ENCODE measurements around the gene CORO2B. TPM values are rescaled to one million over a fixed set of nuclear protein-coding genes. Genes with fewer than 3 reads are reported as not detected.

CORO2B gene
- total and polyA plus RNA-seq, 8 donors = 3.0 to 27.7 (median 21.0) TPM

DNA sequence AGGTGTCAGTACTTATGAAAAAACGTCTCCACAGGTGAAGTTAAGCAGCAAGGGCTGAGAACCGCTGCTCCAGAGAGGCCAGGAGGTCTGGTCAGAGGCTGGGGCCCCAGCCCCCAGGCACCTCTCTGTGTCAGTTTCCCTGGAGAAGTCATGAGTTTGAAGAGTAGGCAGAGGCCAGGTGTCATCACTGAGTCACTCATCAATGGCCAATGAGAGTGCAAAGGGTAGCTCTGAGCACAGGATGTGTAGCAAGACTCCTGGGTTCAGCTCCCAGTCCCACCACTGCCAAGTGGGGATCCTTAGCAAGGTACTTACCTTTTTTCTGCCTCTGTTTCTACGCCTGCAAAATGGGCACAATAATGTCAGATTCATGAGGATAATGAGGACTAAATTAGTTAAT lies 47.9 kb downstream of the CORO2B start:
- H3K36me3 ChIP-seq = no peaks in the 10 kb centered on the region
- DNase-seq (no peak), ATAC-seq (no peak)
- no peak overlapping the region for H3K27ac ChIP-seq
- H3K9me3 ChIP-seq = no peaks in the 10 kb centered on the region
- H3K4me1 ChIP-seq = no peaks in the 10 kb centered on the region
- H3K4me3 ChIP-seq = no peak overlapping the region
- no peaks in the 10 kb centered on the region for H3K27me3 ChIP-seq
- TF ChIP-seq, protein P1, sequence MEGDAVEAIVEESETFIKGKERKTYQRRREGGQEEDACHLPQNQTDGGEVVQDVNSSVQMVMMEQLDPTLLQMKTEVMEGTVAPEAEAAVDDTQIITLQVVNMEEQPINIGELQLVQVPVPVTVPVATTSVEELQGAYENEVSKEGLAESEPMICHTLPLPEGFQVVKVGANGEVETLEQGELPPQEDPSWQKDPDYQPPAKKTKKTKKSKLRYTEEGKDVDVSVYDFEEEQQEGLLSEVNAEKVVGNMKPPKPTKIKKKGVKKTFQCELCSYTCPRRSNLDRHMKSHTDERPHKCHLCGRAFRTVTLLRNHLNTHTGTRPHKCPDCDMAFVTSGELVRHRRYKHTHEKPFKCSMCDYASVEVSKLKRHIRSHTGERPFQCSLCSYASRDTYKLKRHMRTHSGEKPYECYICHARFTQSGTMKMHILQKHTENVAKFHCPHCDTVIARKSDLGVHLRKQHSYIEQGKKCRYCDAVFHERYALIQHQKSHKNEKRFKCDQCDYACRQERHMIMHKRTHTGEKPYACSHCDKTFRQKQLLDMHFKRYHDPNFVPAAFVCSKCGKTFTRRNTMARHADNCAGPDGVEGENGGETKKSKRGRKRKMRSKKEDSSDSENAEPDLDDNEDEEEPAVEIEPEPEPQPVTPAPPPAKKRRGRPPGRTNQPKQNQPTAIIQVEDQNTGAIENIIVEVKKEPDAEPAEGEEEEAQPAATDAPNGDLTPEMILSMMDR (IDR thresholded peaks at IDR 0.05) = no peak
- intact Hi-C loops (cut with DNase I) = no loop called here

DNA sequence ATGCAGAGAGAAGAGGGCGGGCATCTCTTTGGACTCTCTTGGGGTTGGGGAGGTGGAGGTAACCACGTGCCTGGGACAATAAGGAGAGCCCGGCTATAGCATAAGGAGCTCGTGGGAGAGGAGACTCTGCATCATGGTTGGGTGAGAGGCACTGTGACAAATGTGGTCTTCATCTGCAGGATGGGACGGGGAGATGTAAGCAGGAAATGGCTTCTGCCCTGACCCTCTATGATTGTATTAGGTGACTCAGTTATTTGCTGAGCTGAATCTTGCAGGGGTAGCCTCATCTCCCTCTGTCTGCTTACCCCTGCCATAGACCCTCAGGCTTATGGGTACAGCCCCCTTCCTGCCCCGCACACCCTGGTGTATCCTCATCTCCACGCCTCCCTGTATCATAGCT lies 48.7 kb downstream of the CORO2B start:
- intact Hi-C loops (cut with DNase I) = no loop called here
- no peak for ATAC-seq
- Histone ChIP-seq H3K27ac (no peak overlapping the region), H3K36me3 (no peaks in the 10 kb centered on the region), H3K4me1 (no peaks in the 10 kb centered on the region), H3K9me3 (no peaks in the 10 kb centered on the region), H3K27me3 (no peaks in the 10 kb centered on the region), H3K4me3 (no peak overlapping the region)
- TF ChIP-seq, protein P1 (IDR thresholded peaks at IDR 0.05) = no peak
- no peak for DNase-seq

DNA sequence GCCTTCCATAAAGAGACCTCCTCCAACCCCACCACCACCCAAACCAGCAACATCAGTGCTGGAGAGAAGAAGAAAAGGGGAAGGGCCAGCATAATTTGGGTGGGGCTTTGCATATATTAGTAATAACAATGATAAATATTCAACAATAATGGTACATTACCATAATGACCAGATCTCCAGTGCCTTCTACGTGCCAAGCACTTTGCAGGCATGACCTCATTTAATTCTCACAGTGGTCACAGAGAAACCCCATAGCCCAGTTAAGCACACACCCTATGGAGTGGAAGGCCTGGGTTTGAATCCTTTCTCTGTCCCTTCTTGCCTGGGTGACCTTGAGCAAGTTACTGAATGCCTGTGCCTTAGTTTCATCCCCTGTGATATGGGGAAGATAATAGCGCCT lies 49.2 kb downstream of the CORO2B start:
- Histone ChIP-seq H3K4me3 (no peak overlapping the region), H3K36me3 (no peaks in the 10 kb centered on the region), H3K4me1 (no peaks in the 10 kb centered on the region), H3K9me3 (no peaks in the 10 kb centered on the region), H3K27ac (no peak overlapping the region), H3K27me3 (no peaks in the 10 kb centered on the region)
- intact Hi-C loops (cut with DNase I) = no loop called here
- TF ChIP-seq, protein P1 (IDR thresholded peaks at IDR 0.05) = no peak
- no peak for DNase-seq
- ATAC-seq = no peak

DNA sequence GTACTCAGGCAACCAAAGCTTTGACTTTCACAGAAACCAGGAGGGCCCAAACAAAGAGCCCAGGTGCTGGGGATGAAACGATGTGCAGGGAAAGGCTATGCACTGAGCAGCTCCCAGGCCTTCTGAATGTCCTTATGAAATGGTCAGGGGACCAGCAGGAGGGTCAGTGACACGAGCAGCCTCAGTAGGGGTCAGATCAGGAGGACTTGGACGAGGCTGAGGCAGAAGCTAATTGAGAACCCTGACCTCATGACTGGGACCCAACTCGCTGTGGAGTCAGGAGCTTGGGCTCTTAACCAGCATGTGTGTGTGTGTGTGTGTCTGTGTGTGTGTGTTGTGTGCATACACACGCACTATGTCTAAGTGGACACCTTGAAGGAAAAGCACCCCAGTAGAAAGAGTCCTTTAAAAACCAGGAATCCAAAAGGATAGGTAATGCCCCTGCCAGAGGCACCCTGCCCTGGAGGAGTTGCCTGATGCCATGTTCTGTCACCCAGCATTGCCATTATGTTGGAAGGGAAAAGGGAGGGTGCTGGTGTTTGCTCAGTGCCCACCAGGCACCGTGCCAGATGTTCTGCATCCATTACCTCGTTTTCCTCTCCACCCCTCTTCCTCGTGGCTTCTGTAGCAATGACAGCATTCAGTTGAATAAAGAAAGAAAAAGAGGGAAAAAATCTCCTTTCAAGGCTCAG lies 50.9 kb downstream of the CORO2B start:
- TF ChIP-seq, protein P1 (IDR thresholded peaks at IDR 0.05) = no peak
- no peaks in the 10 kb centered on the region for H3K4me1 ChIP-seq
- no peaks in the 10 kb centered on the region for H3K36me3 ChIP-seq
- intact Hi-C loops (cut with DNase I) = no loop called here
- H3K27me3 ChIP-seq = no peaks in the 10 kb centered on the region
- no peak overlapping the region for H3K27ac ChIP-seq
- no peaks in the 10 kb centered on the region for H3K9me3 ChIP-seq
- H3K4me3 ChIP-seq = no peak overlapping the region
- DNase-seq (no peak), ATAC-seq (no peak)

DNA sequence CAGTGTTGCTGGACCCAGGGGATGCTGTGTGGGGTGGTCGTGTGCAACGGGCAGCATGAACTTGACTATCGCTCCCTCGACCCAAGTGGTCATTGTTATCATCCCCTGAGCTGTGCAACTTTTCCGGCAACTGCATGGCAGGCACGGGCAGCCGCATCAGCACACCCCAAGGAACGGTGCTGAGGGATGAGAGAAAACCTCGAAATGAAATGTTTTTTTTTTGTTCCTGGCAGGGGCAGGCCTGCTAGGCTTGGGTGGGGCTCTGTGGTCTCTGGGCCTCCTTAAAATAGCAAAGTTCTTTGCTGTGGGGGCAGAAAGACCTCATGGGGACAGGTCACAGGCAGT lies 51.4 kb downstream of the CORO2B start:
- Histone ChIP-seq H3K4me1 (no peaks in the 10 kb centered on the region), H3K9me3 (no peaks in the 10 kb centered on the region), H3K4me3 (no peak overlapping the region), H3K36me3 (no peaks in the 10 kb centered on the region), H3K27me3 (no peaks in the 10 kb centered on the region), H3K27ac (no peak overlapping the region)
- no peak for ATAC-seq
- intact Hi-C loops (cut with DNase I) = no loop called here
- TF ChIP-seq, protein P1 (IDR thresholded peaks at IDR 0.05) = no peak
- no peak for DNase-seq
